ENCODE measurements around the gene ABCE1.

- TF ChIP-seq EP300 (IDR thresholded peaks at IDR 0.05): no peak
- TF ChIP-seq CTCF (IDR thresholded peaks at IDR 0.05): no peak
- TF ChIP-seq POLR2A (IDR thresholded peaks at IDR 0.05): no peak
These were observed 58.9 kb downstream of the ABCE1 start for GRCh38 chr4:145156986-145157385.

Measured in tibial nerve (tissue), 4 donors.